ENCODE results near the gene SESN1.

DNA sequence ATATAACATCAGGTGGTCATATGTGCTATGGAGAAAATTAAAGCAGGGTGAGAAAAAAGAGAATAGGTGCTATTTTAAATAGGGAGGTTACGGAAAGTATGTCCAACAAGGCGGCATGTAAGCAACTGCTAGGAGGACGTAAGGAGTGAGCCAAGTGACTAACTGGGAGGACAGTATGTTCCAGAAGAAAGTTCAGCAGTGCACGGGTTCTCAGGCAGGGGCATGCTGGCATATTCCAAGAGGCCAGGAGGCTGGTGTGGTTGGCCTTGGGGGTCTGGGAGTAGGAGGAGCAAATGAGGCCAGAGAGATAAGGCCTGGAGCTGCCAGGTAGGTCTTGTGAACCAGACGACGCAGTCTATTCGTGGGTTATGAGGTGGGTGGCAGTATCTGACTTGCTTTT lies 134.0 kb downstream of the SESN1 start:
- TF ChIP-seq, protein P1, sequence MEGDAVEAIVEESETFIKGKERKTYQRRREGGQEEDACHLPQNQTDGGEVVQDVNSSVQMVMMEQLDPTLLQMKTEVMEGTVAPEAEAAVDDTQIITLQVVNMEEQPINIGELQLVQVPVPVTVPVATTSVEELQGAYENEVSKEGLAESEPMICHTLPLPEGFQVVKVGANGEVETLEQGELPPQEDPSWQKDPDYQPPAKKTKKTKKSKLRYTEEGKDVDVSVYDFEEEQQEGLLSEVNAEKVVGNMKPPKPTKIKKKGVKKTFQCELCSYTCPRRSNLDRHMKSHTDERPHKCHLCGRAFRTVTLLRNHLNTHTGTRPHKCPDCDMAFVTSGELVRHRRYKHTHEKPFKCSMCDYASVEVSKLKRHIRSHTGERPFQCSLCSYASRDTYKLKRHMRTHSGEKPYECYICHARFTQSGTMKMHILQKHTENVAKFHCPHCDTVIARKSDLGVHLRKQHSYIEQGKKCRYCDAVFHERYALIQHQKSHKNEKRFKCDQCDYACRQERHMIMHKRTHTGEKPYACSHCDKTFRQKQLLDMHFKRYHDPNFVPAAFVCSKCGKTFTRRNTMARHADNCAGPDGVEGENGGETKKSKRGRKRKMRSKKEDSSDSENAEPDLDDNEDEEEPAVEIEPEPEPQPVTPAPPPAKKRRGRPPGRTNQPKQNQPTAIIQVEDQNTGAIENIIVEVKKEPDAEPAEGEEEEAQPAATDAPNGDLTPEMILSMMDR (optimal IDR thresholded peaks at IDR 0.05 in 1 of 3, IDR thresholded peaks at IDR 0.05 in 1 of 3, conservative IDR thresholded peaks at IDR 0.05 in 1 of 3; ENCODE audit: extremely low read depth in 1 of 3, insufficient read depth in 2 of 3, low read length in 3 of 3), result no peak
- no peak for TF ChIP-seq EZH2 (IDR thresholded peaks at IDR 0.05; ENCODE audit: low read length)

Measured in keratinocyte (primary cell).